Testis (tissue), 2 donors: ENCODE measurements around the gene SLC23A2.

Experiments
- POLR2A ChIP-seq: fragments of 450-650 bp; IDR thresholded peaks from one replicate; pipeline ENCODE4 v1.6.1; 2017; ENCODE audit warnings: antibody characterized with exemption, mild to moderate bottlenecking, moderate library complexity
- TF ChIP-seq, protein P1 (sequence below), 3 experiments: fragments of 450-650 bp in 2 of 3; fragments of 200-600 bp in 1 of 3; sonication (generic) in 1 of 3; IDR thresholded peaks; one replicate each; pipeline ENCODE4 v1.5.1; 2016 to 2019; ENCODE audit warnings: antibody characterized with exemption in 3 of 3, mild to moderate bottlenecking in 2 of 3, moderate library complexity in 1 of 3

DNA sequence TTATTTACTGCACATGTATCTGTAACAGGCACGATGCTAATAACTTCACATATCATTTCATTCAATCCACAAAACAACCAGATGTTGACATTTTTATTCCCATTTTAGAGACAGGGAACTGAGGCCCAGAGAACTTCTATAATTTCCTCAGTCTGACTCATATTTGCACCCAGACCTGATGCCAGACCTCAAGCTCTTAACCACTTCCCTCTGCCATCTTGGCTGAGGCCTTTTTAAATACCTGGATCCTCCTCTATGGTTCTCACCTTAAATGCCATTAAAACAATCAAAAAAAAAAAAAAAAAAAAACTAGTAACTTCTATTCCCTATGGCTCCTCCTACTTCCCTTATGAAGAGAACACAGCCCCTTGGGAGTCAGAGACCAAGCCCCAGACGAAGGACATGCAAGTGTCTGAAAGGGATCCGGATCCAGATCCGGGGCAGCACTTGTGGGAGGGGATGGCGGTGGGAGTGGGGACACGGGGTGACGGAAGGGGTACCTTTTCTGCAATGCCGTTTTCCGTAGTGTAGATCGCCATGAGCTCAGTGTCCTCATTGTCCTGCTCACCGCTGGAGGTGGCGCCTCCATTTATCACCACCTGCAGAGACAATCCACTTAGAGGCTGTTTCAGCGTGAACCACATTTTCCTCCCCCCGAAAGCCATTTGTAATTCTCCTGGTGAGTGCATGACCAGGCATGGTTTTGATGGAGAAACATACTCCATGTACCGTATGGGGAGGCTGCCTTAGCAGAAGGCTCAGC, 88.7 kb downstream of the SLC23A2 start:
- TF ChIP-seq POLR2A: no peak
- TF ChIP-seq, protein P1, sequence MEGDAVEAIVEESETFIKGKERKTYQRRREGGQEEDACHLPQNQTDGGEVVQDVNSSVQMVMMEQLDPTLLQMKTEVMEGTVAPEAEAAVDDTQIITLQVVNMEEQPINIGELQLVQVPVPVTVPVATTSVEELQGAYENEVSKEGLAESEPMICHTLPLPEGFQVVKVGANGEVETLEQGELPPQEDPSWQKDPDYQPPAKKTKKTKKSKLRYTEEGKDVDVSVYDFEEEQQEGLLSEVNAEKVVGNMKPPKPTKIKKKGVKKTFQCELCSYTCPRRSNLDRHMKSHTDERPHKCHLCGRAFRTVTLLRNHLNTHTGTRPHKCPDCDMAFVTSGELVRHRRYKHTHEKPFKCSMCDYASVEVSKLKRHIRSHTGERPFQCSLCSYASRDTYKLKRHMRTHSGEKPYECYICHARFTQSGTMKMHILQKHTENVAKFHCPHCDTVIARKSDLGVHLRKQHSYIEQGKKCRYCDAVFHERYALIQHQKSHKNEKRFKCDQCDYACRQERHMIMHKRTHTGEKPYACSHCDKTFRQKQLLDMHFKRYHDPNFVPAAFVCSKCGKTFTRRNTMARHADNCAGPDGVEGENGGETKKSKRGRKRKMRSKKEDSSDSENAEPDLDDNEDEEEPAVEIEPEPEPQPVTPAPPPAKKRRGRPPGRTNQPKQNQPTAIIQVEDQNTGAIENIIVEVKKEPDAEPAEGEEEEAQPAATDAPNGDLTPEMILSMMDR (IDR thresholded peaks at IDR 0.05): no peak
